Suprapubic skin (tissue), 3 donors: Measurements from ENCODE around the gene MYD88.

ENCODE experiments used
- EP300 ChIP-seq: sonication (generic); formaldehyde crosslinking; IDR thresholded peaks from one replicate; pipeline ENCODE4 v1.6.1; 2017; ENCODE audit warnings: antibody characterized with exemption
- POLR2A ChIP-seq, 2 donors: fragments of 450-650 bp; IDR thresholded peaks; one replicate each; pipeline ENCODE4 v1.6.1; 2017; ENCODE audit warnings: antibody characterized with exemption in 2 of 2, mild to moderate bottlenecking in 2 of 2, moderate library complexity in 2 of 2
- TF ChIP-seq, protein P1 (sequence below), 2 donors: fragments of 200-600 bp in 1 of 2; fragments of 450-650 bp in 1 of 2; sonication (generic) in 1 of 2; IDR thresholded peaks; one replicate each; pipeline ENCODE4 v1.5.1; 2016 to 2019; ENCODE audit warnings: antibody characterized with exemption in 2 of 2, mild to moderate bottlenecking in 1 of 2, moderate library complexity in 1 of 2

DNA sequence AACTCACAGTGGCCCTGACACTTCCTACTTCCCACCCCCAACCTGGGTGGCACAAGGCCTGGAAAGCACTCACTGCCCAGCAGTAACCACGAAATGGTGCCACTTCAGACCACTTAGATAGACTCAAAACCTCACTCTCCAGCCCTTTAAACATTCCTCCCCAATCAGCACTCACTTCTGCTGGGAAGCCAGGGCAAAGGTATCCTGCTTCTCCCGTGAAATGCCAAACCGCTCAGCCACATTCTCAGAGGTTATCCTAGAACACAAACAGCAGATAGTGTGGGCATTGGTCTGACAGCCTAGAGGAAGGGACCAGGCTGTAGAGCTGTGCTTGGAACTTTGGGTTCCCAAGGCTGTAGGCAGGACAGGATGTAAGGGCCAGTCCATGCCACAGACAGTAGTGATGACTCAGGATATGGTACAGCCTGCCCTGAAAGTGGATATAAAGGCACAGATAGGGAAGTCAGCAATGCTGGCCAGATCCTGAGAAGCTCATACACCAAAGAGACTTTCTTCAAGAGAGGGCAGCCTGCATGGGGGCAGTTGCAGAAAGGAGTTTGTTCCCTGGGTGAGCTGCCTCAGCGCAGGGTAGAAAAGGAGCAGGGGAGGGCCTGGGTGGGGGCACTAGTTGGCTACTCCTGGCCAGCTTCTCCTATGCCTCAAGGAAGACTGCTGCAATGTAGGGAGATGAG is 10.7 kb upstream of the MYD88 start:
- no peak for TF ChIP-seq POLR2A (IDR thresholded peaks at IDR 0.05)
- TF ChIP-seq, protein P1, sequence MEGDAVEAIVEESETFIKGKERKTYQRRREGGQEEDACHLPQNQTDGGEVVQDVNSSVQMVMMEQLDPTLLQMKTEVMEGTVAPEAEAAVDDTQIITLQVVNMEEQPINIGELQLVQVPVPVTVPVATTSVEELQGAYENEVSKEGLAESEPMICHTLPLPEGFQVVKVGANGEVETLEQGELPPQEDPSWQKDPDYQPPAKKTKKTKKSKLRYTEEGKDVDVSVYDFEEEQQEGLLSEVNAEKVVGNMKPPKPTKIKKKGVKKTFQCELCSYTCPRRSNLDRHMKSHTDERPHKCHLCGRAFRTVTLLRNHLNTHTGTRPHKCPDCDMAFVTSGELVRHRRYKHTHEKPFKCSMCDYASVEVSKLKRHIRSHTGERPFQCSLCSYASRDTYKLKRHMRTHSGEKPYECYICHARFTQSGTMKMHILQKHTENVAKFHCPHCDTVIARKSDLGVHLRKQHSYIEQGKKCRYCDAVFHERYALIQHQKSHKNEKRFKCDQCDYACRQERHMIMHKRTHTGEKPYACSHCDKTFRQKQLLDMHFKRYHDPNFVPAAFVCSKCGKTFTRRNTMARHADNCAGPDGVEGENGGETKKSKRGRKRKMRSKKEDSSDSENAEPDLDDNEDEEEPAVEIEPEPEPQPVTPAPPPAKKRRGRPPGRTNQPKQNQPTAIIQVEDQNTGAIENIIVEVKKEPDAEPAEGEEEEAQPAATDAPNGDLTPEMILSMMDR (IDR thresholded peaks at IDR 0.05), result no peak
- TF ChIP-seq EP300, result no peak
